Left renal pelvis (tissue), 4 donors: ENCODE results near the gene SYTL2. TPM values are rescaled to one million over a fixed set of nuclear protein-coding genes. Genes with fewer than 3 reads are reported as not detected.
"Not testable (repeated sequence)": the region's sequence is repeated elsewhere in the genome, so short reads cannot be mapped to it uniquely, and the experiment has no call there.

Experiments
- DNase-seq, 4 donors: peaks; one replicate each; pipeline ENCODE4 v3.0.0-alpha.2; 2013; ENCODE audit warnings: low read depth in 4 of 4, low spot score in 3 of 4
- polyA plus RNA-seq, 4 donors: library from polyadenylated mRNA; unstranded; fragments of 120-200 nt; gene quantifications; one replicate each; pipeline ENCODE4 v1.2.1, GENCODE V29; 2013; ENCODE audit not compliant: insufficient read length in 4 of 4

The SYTL2 gene
- polyA plus RNA-seq, 4 donors, result 7.8 to 96.9 (median 77.8) TPM

- peak in 2 of 4 donors; percentile 69 for DNase-seq
Observed at GRCh38 chr11:85663753-85664614, 147.0 kb downstream of the SYTL2 start.

GRCh38 chr11:85663080-85663752, 147.7 kb downstream of the SYTL2 start:
- DNase-seq, result no peak

GRCh38 chr11:85661972-85662664, 148.8 kb downstream of the SYTL2 start:
- DNase-seq, result no peak

- no peak for DNase-seq
Observed at GRCh38 chr11:85658180-85658579, 152.8 kb downstream of the SYTL2 start.

GRCh38 chr11:85656777-85657176, 154.2 kb downstream of the SYTL2 start:
- DNase-seq, result no peak

- not testable (repeated sequence) for DNase-seq
Observed at GRCh38 chr11:85654343-85654742, 156.6 kb downstream of the SYTL2 start.

GRCh38 chr11:85652786-85653447, 158.0 kb downstream of the SYTL2 start:
- DNase-seq, result no peak

GRCh38 chr11:85651118-85651517, 159.8 kb downstream of the SYTL2 start:
- DNase-seq, result no peak

GRCh38 chr11:85647604-85648299, 163.2 kb downstream of the SYTL2 start, which contains the start of gene TMEM126A:
Gene TMEM126A, plus strand, starts transcription at chr11:85647967. Its CDS starts 2,289 bp downstream, at chr11:85650256.
- DNase-seq, result peak in 3 of 4 donors; percentile 73 to 79 (median 77)

GRCh38 chr11:85647078-85647477, 163.9 kb downstream of the SYTL2 start:
- no peak for DNase-seq

Other genes starting within 250 kb of the SYTL2 start
- gene DLG2, start 183.8 kb downstream of the SYTL2 start, polyA plus RNA-seq, result 10 to 100 TPM in 3 of 4 donors, 1 to 10 TPM in 1; 6.8 to 14.7 (median 13.2) TPM
- 10 to 100 TPM; 50.0 to 70.9 (median 64.6) TPM for gene TMEM126B, start 182.5 kb downstream of the SYTL2 start, polyA plus RNA-seq
- gene TMEM126A, start 163.2 kb downstream of the SYTL2 start, polyA plus RNA-seq, result 10 to 100 TPM; 28.8 to 36.9 (median 30.9) TPM
- 100 to 1,000 TPM in 2 of 4 donors, 10 to 100 TPM in 2; 70.9 to 126 (median 109) TPM for gene CREBZF, start 146.0 kb downstream of the SYTL2 start, polyA plus RNA-seq
- gene CCDC89, start 124.9 kb downstream of the SYTL2 start, polyA plus RNA-seq, result 1 to 10 TPM; 3.0 to 3.9 (median 3.3) TPM
- gene CCDC83, start 44.2 kb upstream of the SYTL2 start, polyA plus RNA-seq, result not detected